ENCODE results near the gene MLXIP.
"Not testable (repeated sequence)": the region's sequence is repeated elsewhere in the genome, so short reads cannot be mapped to it uniquely, and the experiment has no call there.

MLXIP gene

DNA sequence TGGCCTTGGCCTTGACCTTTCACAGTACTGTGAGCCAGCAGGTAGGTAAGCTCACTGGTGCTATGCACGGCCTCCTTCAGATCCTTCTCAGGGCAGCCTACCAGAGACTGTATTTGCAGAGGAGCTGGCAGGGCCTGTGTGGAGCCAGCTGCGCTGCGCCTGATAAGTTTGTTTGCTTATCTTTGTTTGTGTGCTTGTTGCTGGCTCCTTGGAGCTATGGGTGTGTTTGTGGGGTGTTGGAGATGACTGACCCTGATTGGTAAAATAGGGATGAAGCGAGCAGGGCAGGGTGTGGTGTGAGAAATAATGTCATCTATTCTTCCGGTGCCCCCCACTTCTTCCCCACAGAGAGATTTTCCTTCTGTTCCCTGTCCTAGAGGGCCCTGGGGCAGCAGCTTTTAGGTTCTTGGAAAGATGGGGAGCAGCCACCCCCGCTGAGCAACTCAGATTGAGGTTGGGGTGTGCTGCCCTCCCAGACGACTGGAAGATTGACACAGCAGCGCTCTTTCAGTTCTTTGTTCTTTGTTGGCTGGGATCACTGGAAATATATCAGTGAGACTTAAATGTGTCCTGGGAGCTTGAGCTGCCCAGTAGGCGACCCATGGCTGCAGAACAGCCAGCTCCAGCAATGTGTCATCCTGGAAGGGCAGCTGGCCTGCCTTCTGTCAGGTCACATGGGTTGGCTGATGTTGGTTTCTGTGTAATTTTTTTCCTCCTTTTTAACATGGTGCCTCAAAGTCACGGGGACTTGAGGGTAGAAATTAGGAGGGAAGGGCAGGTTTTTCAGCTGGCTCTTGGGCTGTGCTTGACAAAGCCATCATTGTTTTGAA, 19.6 kb downstream of the MLXIP start:
- DNase-seq = peak; percentile 11

DNA sequence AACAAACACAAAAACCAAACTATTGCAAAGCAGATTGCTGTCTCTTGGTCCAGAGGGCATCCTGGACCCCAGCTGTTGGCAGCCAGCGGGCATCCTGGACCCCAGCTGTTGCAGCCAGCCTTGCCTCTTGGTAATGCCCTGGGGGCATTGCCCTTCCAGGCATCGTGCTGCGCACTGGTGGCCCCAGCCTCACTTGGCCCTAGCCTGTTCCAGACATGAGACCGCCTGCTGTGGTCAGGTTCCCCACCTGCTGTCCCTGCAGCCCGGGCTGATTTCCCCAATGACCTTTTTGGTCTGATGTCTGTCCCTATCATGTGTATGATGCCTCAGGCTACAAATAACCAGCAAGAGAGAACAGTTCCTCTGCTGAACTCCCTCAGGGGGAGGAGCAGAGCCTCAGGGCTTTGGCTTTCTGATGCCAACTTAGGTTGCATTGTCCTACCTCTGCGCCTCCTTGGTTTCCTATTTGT, 20.8 kb downstream of the MLXIP start:
- DNase-seq = no peak

DNA sequence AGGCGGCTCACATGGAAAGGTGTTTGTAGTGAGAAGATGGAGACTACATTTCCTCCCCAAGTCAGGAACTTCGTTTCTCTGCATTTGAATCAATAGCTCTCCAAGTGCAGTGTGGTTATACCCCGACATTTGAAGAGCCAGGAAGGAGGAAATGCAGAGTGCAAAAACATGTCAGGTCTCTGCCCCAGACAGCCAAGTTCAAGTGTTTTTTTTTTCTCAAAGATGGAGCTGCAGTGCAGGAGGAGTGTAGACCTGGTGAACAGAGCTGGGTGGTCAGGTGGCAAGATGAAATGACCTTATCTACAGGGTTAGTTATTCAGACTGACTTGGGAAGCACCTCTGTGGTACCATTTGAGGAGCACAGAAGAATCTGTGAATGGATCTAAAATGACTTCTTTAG, 21.3 kb downstream of the MLXIP start:
- no peak for DNase-seq

DNA sequence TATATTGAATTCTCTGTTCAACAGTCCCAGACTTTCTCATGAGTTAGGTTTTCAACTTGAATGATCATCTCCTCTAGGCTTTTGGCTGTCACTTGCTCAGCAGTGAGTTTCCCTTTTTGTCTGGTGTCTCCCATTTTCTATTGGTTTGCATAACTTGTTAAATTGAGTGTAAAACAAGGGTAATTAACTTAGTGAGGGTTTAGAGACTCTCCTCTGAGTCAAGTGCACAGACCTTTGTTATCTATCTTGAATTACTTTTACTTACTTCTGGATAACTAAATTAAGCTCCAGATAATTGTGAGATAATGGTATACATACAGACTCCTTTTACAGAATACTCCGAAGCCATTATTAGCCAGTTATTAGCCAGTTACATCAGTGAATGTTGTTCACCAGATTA, 22.0 kb downstream of the MLXIP start:
- DNase-seq = no peak

DNA sequence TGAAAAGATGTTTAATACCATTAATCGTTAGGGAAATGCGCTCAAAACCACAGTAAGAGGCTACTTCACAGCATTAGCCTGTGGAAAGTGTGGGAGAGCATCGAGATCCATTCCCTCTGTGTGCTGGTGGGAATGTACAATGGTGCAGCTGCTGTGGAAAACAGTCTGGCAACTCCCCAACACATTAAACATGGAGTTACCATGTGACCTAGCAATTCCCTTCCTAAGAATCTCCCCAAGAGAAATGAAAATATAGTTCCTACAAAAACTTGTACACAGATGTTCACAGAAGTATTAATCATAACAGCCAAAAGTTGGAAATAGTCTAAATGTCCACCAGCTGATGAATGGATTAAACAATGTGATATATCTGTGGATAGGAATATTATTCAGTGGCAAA, 23.8 kb downstream of the MLXIP start:
- no peak for DNase-seq

DNA sequence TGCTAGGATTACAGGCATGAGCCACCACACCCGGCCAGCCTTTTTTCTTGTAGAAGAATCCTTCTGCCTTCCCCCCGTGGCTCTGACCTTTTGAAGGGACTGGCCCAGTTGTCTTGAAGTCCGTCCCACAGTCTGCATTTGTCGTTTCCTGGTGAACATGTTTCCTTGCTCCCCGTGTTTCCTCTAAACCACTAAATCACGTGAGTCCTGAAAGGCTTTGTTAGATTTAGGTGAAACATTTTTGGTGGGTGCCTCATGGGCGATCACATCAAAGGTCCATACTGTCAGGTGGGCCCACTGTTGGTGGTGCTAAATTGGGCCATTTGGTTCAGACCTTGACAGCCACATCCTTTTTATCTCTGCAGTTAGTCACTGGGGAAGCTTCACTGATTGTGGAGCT, 26.3 kb downstream of the MLXIP start:
- no peak for DNase-seq

DNA sequence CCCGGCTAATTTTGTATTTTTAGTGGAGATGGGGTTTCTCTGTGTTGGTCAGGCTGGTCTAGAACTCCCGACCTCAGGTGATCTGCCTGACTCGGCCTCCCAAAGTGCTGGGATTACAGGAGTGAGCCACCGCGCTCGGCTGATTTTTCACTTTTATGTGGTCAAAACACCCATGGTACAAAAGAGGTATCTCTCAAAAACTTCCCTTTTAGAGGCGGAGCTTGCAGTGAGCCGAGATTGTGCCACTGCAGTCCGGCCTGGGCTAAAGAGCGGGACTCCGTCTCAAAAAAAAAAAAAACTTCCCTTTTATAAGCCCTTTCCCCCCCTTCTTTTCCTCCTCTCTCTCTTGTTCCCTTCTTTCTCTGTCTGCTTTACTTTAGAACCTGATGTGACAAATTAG, 26.9 kb downstream of the MLXIP start:
- DNase-seq = not testable (repeated sequence)

DNA sequence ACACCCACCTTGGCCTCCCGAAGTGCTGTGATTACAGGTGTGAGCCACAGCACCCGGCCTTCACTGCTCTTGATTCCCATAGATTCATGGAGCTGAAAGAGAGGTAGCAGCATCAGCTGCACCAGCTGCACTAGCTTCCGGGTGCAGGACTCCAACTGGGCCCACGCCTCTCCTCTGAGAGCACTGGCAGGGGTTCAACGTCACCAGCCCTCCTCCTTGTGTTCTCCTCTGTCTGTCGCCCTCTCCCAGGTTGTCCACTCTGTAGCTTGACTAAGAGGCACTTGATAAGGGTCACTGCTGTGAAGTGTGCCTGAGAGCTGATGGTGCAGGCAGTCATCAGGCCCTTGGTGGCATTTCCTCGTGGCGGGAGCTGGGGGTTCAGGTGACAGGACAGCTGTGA, 28.3 kb downstream of the MLXIP start:
- DNase-seq = no peak

DNA sequence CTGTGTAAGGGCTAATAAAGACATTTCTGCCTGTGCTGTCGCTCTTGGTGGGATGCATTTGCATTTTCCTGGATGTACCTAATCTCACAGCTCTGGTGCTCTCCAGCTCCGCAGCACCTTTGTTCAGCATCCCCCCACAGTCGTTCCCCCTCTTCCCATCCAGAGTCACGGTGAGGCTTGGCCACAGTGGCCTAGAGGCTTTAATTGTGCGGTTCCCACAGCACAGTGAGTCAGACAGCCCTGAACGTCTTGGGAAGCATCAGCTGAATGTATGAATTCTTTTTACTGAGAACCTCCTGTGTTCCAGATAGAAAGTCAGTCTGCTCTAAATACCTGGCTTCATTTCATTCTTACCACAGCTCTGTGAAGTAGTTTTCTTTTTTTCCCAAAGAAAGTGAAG, 28.7 kb downstream of the MLXIP start:
- DNase-seq = no peak

DNA sequence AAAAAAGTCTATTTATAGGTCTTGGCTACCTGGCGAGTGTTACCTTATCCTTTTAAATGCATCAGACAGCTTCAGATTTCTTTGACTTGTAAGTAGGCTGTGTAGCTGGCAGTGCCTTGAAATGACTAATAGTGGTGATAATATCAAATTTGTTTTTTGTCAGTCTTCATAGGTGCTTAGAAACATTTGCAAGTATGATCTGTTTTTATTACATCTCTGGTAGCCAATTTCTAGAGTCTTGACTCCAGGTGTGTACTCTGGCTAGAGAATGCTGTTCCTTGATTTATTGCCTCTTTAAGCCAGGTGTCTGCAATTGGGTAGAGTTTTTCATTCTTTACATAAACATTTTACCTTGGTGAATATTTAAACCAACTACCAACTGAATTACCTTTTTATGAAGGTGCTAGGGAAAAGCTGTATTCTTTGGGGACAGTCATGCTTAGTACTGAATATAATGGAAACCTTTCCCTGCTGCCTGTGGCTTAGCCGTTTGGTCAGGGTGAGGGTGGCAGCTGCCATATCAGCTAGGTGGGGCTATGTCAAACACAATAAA, 32.6 kb downstream of the MLXIP start:
- DNase-seq = no peak

DNA sequence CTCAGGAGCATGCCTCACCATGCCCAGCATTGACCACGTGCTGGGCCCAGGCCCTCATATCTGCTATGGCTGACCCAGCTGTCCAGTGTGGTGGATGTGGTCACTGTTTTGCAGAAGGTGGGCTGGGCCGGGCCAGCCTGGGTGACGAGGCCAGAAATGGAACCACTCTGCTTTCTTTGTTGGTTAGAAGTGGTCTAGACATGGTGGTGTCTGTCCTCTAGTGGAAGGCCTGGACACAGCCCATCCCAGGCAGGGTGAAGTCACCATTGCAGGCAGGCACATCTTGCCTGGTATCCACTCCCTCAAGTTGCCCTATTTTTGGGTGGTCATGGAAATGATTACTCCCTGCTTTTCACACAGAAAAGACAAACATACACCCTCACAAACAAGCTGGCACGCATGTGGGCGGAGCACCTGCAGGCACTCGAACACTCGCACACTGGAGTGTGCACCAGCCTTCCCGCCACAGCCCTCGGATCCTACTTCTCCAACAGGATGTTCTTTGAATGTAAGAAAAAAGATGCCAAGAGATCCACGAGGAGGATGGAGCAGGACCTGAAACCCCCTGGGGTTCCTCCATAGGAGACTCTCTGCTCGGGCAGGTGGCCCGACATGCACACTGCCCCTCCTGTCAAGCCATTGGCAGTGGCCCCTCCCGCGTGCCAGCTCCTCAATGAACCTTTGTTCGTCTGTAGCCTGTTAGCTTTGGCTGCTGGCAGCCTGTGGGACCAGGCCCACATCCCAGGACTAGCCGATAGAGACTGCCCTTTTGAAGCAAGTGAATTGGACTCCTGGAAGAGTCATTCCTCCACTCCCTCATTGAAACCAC, 38.4 kb downstream of the MLXIP start:
- DNase-seq = no peak

DNA sequence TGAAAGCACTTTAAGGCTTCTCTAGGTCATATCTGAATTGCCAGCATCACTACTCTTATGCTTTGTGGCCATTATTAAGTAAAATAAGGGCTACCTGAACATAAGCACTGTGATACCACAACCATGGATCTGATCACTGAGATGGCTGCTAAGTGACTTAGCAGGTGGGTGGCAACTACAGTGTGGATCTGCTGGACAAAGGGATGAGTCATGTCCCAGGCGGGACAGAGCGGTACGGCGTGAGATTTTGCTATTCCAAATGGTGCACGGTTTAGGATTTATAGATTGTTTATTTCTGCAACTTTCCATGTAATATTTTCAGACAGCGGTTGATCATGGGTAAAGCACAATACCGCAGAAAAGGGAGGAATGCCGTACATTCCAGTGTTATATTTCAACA, 39.4 kb downstream of the MLXIP start:
- no peak for DNase-seq

DNA sequence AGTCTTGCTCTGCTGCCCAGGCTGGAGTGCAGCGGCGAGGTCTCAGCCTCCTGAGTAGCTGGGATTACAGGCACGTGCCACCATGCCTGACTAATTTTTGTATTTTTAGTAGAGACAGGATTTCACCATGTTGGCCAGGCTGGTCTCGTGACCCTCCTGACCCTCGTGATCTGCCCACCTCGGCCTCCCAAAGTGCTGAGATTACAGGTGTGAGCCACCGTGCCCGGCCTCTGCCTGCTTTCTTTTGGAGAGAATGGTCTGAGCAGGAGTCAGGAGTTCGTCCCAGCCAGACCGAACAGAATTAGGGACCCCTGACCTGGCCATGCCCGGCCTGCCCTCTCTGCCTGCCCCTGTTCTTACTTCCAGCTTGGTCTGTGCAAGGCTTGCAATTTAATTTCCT, 42.8 kb downstream of the MLXIP start:
- DNase-seq = not testable (repeated sequence)

DNA sequence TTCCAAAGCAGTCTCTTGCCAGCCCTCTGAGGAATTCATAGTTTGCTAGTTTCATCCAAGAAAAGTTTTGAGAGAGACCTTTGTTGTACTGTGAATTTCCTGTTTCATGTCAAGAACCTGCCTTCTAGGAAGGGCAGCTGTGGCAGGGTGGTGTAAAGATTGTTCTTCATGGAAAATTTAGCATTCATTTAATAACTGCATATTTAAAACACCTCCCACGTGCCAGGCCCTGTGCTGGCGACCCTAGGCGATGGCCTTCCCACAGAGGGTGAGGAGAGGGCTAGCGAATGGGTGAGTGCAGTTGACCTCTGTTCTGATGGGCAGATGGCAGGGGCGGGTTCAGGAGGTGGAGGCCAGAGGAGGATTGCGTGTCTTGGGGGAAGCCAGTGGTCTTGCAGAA, 43.2 kb downstream of the MLXIP start:
- DNase-seq = no peak

DNA sequence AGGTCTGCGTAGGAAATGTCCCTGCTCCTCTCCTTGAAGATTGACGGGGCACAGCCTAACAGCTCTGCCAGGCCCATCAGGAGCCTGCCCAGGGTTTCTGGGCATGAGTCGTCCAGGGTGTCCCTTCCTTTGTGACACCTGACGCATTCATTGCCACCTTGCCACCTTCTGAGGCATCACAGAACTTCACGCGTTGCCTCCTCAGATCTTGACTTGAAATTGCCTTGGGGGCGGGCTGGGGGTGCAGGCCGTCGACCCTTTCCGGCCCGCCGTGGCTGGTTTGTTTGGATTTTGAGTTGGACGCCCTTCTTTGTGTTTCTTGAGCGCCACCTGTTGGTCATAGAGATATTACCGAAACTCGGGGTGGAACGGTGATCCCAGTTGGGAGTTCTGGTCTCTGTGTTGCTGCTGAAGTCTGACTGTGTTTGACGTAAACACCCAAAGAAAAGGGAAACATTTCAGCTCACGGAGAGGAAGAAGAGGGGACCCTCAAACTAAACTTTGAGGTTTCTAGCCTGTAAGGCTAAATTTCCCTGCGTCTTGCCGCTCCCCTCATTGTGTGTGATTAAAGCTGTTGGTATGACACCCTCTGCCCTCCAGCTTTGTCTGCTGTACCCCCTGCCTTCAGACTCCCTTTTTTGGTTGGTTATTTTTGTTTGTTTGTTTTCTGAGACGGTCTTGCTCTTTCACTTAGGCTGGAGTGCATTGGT, 44.6 kb downstream of the MLXIP start:
- DNase-seq = peak; percentile 25

DNA sequence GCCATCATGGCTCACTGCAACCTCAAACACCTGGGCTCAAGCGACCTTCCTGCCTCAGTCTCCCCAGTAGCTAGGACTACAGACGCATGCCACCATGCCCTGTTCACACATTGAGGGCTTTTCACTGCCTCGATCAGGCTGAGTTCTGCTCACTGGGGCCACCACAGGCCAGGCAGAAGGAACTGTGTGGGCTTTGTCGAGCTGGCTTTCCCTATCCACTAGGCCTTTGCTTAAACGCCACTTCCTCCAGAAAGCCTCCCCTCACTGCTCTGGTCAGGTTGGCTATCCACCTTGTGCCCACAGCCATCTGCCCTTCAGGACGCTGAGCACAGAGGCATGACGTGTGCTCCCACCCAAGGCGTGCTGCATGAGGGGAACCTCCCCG, 45.2 kb downstream of the MLXIP start:
- no peak for DNase-seq

DNA sequence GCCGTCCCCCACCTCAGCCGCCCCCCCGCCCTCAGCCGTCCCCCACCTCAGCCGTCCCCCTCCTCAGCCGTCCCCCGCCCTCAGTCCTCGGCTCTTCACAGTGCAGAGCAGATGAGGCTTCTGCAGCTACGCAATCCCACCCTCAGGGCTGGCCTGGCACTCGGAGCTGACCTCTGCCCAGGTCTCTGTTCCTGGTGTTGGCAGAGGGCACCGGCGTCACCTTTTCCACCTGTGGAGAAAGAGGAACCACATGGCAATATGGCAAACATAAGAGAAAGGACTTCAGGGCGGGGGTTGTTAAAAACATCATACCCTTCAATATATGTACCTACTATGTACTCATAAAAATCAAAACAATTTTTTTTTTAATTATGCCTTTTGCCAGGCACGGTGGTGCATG, 45.8 kb downstream of the MLXIP start:
- DNase-seq = no peak

DNA sequence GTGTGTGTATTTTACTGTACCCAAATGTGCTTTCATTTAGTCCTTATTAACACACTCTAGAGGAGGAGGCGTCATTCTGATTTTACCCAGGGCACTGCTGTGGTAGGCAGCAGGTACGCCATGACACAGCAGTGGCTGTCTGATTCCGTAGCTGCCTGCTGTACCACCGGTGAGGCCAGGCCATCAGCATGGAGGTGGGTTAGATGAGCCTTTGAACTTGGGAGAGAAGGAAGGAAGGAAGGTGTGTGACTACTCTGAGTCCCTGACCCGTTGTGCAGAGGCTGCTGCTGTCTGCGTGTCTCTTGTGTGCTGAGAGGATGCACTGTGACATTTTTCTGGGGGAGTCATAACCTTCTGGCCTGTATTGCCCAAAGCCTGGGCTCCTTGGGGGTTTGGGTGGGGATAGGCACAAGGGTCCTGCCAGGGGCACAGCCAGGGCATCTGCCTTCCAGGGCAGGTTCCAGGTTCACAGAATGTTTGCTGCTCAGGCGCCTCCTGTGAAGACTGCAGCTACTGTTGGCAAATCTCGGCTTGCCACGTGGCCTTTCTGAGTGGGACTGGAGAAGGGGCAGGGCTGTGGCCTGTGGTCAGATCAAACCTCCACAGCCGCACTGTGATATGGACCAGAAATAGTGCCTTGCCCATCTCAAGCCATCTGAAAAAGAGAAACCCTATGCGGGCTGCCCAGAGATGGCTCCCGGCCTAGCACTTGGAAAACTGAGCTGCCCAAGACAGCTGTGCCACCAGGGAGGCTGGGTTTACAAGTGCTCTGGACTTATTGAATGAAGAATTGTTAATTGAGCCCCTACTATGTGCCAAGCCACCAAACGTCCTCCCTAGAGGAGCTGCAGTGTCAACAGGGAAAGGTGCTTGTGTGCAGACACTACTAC, 47.1 kb downstream of the MLXIP start:
- DNase-seq = no peak

DNA sequence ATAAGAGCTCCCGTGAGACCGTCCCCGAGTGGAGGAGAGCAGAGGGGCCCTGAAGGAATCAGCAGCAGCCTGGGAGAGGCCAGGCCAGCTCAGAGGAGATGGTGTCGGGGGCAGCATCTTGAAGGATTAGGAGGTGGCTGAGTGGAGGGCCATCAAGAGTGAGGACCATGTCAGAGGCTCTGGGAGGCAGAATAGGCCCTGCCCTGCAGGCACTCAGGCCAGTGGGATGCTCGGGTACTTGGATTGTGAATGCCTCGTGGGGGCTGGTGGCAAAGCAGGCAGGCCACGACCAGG, 47.7 kb downstream of the MLXIP start:
- DNase-seq = no peak

DNA sequence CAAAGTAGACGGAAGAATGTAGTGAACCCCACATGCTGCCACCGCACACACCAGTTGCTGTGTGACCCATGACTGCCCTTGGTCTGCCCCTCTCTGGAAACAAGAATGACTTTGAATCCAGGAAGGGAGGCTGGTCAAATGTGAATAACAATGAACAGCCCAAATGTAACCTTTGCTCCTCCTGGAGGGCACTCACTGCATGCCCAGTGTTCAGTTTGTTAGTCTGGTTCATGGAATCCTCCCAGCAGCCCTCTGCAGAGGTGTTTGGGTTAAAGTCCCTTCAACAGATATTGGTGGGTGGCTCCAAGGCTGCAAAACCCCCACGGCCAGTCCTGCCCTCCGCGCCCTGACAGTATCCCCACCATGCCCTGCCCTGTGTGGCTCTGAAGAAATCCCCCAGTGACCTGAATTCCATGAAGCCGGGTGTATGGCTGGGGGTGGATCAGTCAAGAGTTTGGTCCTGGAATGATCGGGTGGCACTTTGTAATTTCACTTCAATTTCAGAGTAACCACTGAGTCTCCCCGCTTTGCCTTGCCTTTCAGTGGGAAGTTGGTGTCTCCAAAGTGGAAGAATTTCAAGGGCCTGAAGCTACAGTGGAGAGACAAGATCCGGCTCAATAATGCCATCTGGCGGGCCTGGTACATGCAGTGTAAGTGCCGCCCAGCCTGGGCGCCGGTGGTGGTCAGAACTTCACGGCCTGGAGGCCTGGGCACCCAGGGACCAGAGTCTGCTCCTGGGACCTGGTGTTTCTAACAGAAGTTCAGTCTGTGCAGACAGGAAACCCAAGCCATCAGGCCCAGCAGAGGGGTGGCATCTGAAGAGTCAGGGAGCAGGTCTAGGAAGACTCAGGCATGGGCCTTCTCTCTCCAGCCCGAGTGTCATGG, 48.4 kb downstream of the MLXIP start:
- DNase-seq = no peak

DNA sequence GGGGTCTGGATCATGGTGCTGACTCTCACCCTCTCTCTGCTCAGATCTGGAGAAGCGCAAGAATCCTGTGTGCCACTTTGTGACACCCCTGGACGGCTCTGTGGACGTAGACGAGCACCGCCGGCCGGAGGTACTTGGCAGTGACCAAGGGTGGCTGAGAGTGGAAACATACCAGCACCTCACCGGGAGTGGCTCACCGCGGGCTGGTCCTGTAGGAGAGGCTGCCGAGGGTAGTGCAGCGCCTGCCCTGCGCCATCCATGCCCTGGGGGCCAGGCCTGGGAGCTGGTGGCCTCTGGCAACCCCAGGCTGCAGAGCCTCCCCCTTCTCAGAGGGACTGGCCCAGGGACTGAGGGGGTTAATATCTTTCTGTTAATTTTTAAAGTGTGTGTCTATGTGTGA, 49.3 kb downstream of the MLXIP start:
- DNase-seq = no peak

All from NCI-H1694 treated with DMSO at 0.1 percent for 48 hours (cell line).